ENCODE results near the gene GRK3. TPM values are rescaled to one million over a fixed set of nuclear protein-coding genes. Genes with fewer than 3 reads are reported as not detected.
A peak's percentile ranks its signal among the peaks of the same experiment; 100 is the strongest.

GRK3 gene
- total RNA-seq, 1 donor from 2014 or later: 19.4 TPM

GRCh38 chr22:25534724-25535123, 29.8 kb upstream of the GRK3 start:
- peaks cover 6% of the 10 kb centered on the region for H3K9me3 Mint-ChIP-seq
- H3K4me3 Mint-ChIP-seq: no peak overlapping the region
- peaks cover 9% of the 10 kb centered on the region for H3K36me3 Mint-ChIP-seq (ENCODE audit: low read depth)
- H3K27ac Mint-ChIP-seq (ENCODE audit: unreplicated experiment): no peak overlapping the region
- no peaks in the 10 kb centered on the region for H3K27me3 Mint-ChIP-seq (ENCODE audit: low read depth)
- H3K4me1 Mint-ChIP-seq: no peaks in the 10 kb centered on the region
- no peak for DNase-seq (ENCODE audit: low read depth, low spot score)
- no peak for TF ChIP-seq CTCF (conservative IDR thresholded peaks at IDR 0.05)

- H3K4me1 Mint-ChIP-seq: no peaks in the 10 kb centered on the region
- no peak for DNase-seq (ENCODE audit: low read depth, low spot score)
- no peak for TF ChIP-seq CTCF (conservative IDR thresholded peaks at IDR 0.05)
- H3K4me3 Mint-ChIP-seq: no peak overlapping the region
- peaks cover 7% of the 10 kb centered on the region for H3K9me3 Mint-ChIP-seq
- H3K27me3 Mint-ChIP-seq (ENCODE audit: low read depth): no peaks in the 10 kb centered on the region
- H3K27ac Mint-ChIP-seq (ENCODE audit: unreplicated experiment): no peak overlapping the region
- H3K36me3 Mint-ChIP-seq (ENCODE audit: low read depth): peaks cover 7% of the 10 kb centered on the region
Measured at GRCh38 chr22:25536589-25536988, 27.9 kb upstream of the GRK3 start.

- TF ChIP-seq CTCF (conservative IDR thresholded peaks at IDR 0.05): no peak
- no peak for DNase-seq (ENCODE audit: low read depth, low spot score)
- H3K9me3 Mint-ChIP-seq: peaks cover 3% of the 10 kb centered on the region
- no peaks in the 10 kb centered on the region for H3K27me3 Mint-ChIP-seq (ENCODE audit: low read depth)
- no peak overlapping the region for H3K4me3 Mint-ChIP-seq
- H3K27ac Mint-ChIP-seq (ENCODE audit: unreplicated experiment): no peak overlapping the region
- peaks cover 20% of the 10 kb centered on the region for H3K4me1 Mint-ChIP-seq
- H3K36me3 Mint-ChIP-seq (ENCODE audit: low read depth): peaks cover 4% of the 10 kb centered on the region
Measured at GRCh38 chr22:25540166-25540907, 24.1 kb upstream of the GRK3 start.

GRCh38 chr22:25540908-25541660, 23.4 kb upstream of the GRK3 start:
- TF ChIP-seq CTCF (conservative IDR thresholded peaks at IDR 0.05): no peak
- H3K27me3 Mint-ChIP-seq (ENCODE audit: low read depth): no peaks in the 10 kb centered on the region
- H3K9me3 Mint-ChIP-seq: peaks cover 3% of the 10 kb centered on the region
- H3K36me3 Mint-ChIP-seq (ENCODE audit: low read depth): peaks cover 3% of the 10 kb centered on the region
- no peak overlapping the region for H3K4me3 Mint-ChIP-seq
- no peak for DNase-seq (ENCODE audit: low read depth, low spot score)
- H3K27ac Mint-ChIP-seq (ENCODE audit: unreplicated experiment): peak overlapping the region; percentile 23
- peaks cover 28% of the 10 kb centered on the region for H3K4me1 Mint-ChIP-seq

- peaks cover 28% of the 10 kb centered on the region for H3K4me1 Mint-ChIP-seq
- H3K9me3 Mint-ChIP-seq: peaks cover 3% of the 10 kb centered on the region
- peaks cover 3% of the 10 kb centered on the region for H3K36me3 Mint-ChIP-seq (ENCODE audit: low read depth)
- H3K4me3 Mint-ChIP-seq: no peak overlapping the region
- no peak for DNase-seq (ENCODE audit: low read depth, low spot score)
- TF ChIP-seq CTCF (conservative IDR thresholded peaks at IDR 0.05): no peak
- H3K27ac Mint-ChIP-seq (ENCODE audit: unreplicated experiment): no peak overlapping the region
- H3K27me3 Mint-ChIP-seq (ENCODE audit: low read depth): no peaks in the 10 kb centered on the region
Measured at GRCh38 chr22:25542191-25542590, 22.3 kb upstream of the GRK3 start.

All from neural crest cell (in vitro differentiated cells).